Fibroblast of the aortic adventitia (primary cell): ENCODE data around the gene MTRR. TPM values are rescaled to one million over a fixed set of nuclear protein-coding genes. Genes with fewer than 3 reads are reported as not detected.
"Not testable (repeated sequence)": the region's sequence is repeated elsewhere in the genome, so short reads cannot be mapped to it uniquely, and the experiment has no call there.

Experiments used
- DNase-seq: peaks from one replicate; pipeline ENCODE4 v3.0.0-alpha.2; 2010; ENCODE audit warnings: low read depth
- H3K4me3 ChIP-seq: 2 replicates; pipeline ENCODE4 v1.5.1; 2011; ENCODE audit warnings: low read depth, mild to moderate bottlenecking, control low read depth, low read length, moderate library complexity
- CTCF ChIP-seq: IDR thresholded peaks from 2 replicates; pipeline ENCODE4 v1.5.1; 2011; ENCODE audit warnings: mild to moderate bottlenecking, low read length, control low read depth, inconsistent platforms; ENCODE audit not compliant: insufficient read depth
- total RNA-seq: library from RNA; depleted of rRNA; stranded (reverse); fragments of >200 nt; gene quantifications from 2 replicates; pipeline ENCODE4 v1.2.3, GENCODE V29; 2012; ENCODE audit warnings: low replicate concordance

Gene MTRR
- total RNA-seq, 1 donor: 40.3 TPM

- peak; percentile 8 for DNase-seq
- no peak for TF ChIP-seq CTCF
- H3K4me3 ChIP-seq: no peak overlapping the region
Observed at GRCh38 chr5:7902201-7902600, 33.3 kb downstream of the MTRR start.

- DNase-seq: no peak
- TF ChIP-seq CTCF: no peak
- H3K4me3 ChIP-seq: no peak overlapping the region
Observed at GRCh38 chr5:7902666-7903625, 34.0 kb downstream of the MTRR start.

- TF ChIP-seq CTCF: no peak
- peak; percentile 52 for DNase-seq
- H3K4me3 ChIP-seq: no peak overlapping the region
Observed at GRCh38 chr5:7904170-7904569, 35.2 kb downstream of the MTRR start.

- no peak overlapping the region for H3K4me3 ChIP-seq
- TF ChIP-seq CTCF: no peak
- DNase-seq: no peak
Observed at GRCh38 chr5:7907612-7908011, 38.7 kb downstream of the MTRR start.

GRCh38 chr5:7908317-7908716 lies 39.4 kb downstream of the MTRR start:
- no peak overlapping the region for H3K4me3 ChIP-seq
- TF ChIP-seq CTCF: no peak
- DNase-seq: no peak

- no peak for TF ChIP-seq CTCF
- no peak overlapping the region for H3K4me3 ChIP-seq
- DNase-seq: no peak
Observed at GRCh38 chr5:7910738-7911428, 41.9 kb downstream of the MTRR start.

GRCh38 chr5:7911429-7911771 lies 42.5 kb downstream of the MTRR start:
- H3K4me3 ChIP-seq, DNase-seq: not testable (repeated sequence)
